Measurements from ENCODE around the gene SNAPC2.

SNAPC2 gene

GRCh38 chr19:7965921-7966665, 46.0 kb downstream of the SNAPC2 start:
- DNase-seq (ENCODE audit: low read depth in 3 of 3, low spot score in 1 of 3) = no peak

GRCh38 chr19:7968008-7968795, 48.1 kb downstream of the SNAPC2 start:
- no peak for DNase-seq (ENCODE audit: low read depth in 3 of 3, low spot score in 1 of 3)

- no peak for DNase-seq (ENCODE audit: low read depth in 3 of 3, low spot score in 1 of 3)
Measured at GRCh38 chr19:7968796-7969554, 48.8 kb downstream of the SNAPC2 start.

- DNase-seq (ENCODE audit: low read depth in 3 of 3, low spot score in 1 of 3) = no peak
Measured at GRCh38 chr19:7969555-7969939, 49.4 kb downstream of the SNAPC2 start.

- DNase-seq (ENCODE audit: low read depth in 3 of 3, low spot score in 1 of 3) = no peak
Measured at GRCh38 chr19:7970716-7971448, 50.7 kb downstream of the SNAPC2 start.

GRCh38 chr19:7971553-7972520, 51.7 kb downstream of the SNAPC2 start:
- DNase-seq (ENCODE audit: low read depth in 3 of 3, low spot score in 1 of 3) = no peak

Measured in stimulated activated CD4-positive, alpha-beta T cell treated with anti-CD3 and anti-CD28 coated beads, TNF-alpha, amount 100 ng/mL, for 1 hour (primary cell).